DOHH2 (cell line): ENCODE data around the gene KRTAP4-7.

Source experiments
- H3F3A ChIP-seq: fragments of 200-600 bp; sonication (generic), shearing (Covaris generic); 2 replicates; pipeline ENCODE4 v1.6.0; 2016; ENCODE audit warnings: antibody characterized with exemption, mild to moderate bottlenecking; ENCODE audit not compliant: control insufficient read depth, insufficient read depth
- H3K27ac ChIP-seq: fragments of 200-600 bp; sonication (generic); 2 replicates; pipeline ENCODE4 v1.5.1; 2014; ENCODE audit warnings: low read depth, mild to moderate bottlenecking, low read length, moderate library complexity
- H3K27me3 ChIP-seq: fragments of 200-600 bp; sonication (generic); 2 replicates; pipeline ENCODE4 v1.6.1; 2014; ENCODE audit warnings: mild to moderate bottlenecking, low read length, mixed read lengths; ENCODE audit not compliant: control insufficient read depth
- H3K36me3 ChIP-seq: fragments of 200-600 bp; sonication (generic); 2 replicates; pipeline ENCODE4 v1.6.1; 2014; ENCODE audit warnings: mild to moderate bottlenecking, low read length, moderate library complexity, mixed read lengths; ENCODE audit not compliant: control insufficient read depth
- H3K4me1 ChIP-seq: fragments of 200-600 bp; sonication (generic); 2 replicates; pipeline ENCODE4 v1.6.1; 2014; ENCODE audit warnings: mild to moderate bottlenecking, low read length, mixed read lengths; ENCODE audit not compliant: control insufficient read depth
- H3K4me2 ChIP-seq: fragments of 200-600 bp; sonication (generic); 2 replicates; pipeline ENCODE4 v1.6.0; 2014; ENCODE audit warnings: mild to moderate bottlenecking, low read length, moderate library complexity
- H3K4me3 ChIP-seq: fragments of 200-600 bp; sonication (generic); 2 replicates; pipeline ENCODE4 v1.5.1; 2014; ENCODE audit warnings: mild to moderate bottlenecking, low read length, mixed read lengths
- H3K79me2 ChIP-seq: fragments of 200-600 bp; sonication (generic); 2 replicates; pipeline ENCODE4 v1.6.1; 2014; ENCODE audit warnings: mild to moderate bottlenecking, low read length, mixed read lengths; ENCODE audit not compliant: control insufficient read depth
- H3K9me2 ChIP-seq: fragments of 200-600 bp; sonication (generic); replicated peaks from 2 replicates; pipeline ENCODE4 v1.6.1; 2014; ENCODE audit warnings: mild to moderate bottlenecking, low read length, mixed read lengths; ENCODE audit not compliant: control insufficient read depth
- H3K9me3 ChIP-seq: fragments of 200-600 bp; sonication (generic); 2 replicates; pipeline ENCODE4 v1.6.1; 2014; ENCODE audit warnings: antibody characterized with exemption, low read length, mixed read lengths; ENCODE audit not compliant: control insufficient read depth, insufficient read depth
- H4K20me1 ChIP-seq: fragments of 200-600 bp; sonication (generic); 2 replicates; pipeline ENCODE4 v1.6.0; 2014; ENCODE audit warnings: low read depth, mild to moderate bottlenecking, antibody characterized with exemption, low read length, moderate library complexity; ENCODE audit not compliant: control insufficient read depth, insufficient read depth
- CTCF ChIP-seq: fragments of 200-600 bp; sonication (generic); IDR thresholded peaks from one replicate; pipeline ENCODE4 v1.5.1; 2014; ENCODE audit warnings: antibody characterized with exemption, mild to moderate bottlenecking, low read depth, low read length; ENCODE audit not compliant: poor library complexity, severe bottlenecking
- EZH2phosphoT487 ChIP-seq: fragments of 200-600 bp; sonication (generic); IDR thresholded peaks from 2 replicates; pipeline ENCODE4 v1.6.1; 2017; ENCODE audit warnings: borderline replicate concordance, mild to moderate bottlenecking, antibody characterized with exemption, low read length, moderate library complexity, mixed read lengths

The KRTAP4-7 gene

GRCh38 chr17:41133880-41134735, 50.2 kb downstream of the KRTAP4-7 start:
- H3K4me2 ChIP-seq: no peak overlapping the region
- no peak overlapping the region for H3K4me3 ChIP-seq
- H4K20me1 ChIP-seq: no peaks in the 10 kb centered on the region
- H3K27me3 ChIP-seq: no peaks in the 10 kb centered on the region
- H3K36me3 ChIP-seq: no peaks in the 10 kb centered on the region
- TF ChIP-seq EZH2phosphoT487 (no peak), CTCF (no peak)
- no peak overlapping the region for H3K27ac ChIP-seq
- H3K4me1 ChIP-seq: peaks cover 22% of the 10 kb centered on the region
- no peaks in the 10 kb centered on the region for H3F3A ChIP-seq
- H3K9me3 ChIP-seq: no peaks in the 10 kb centered on the region
- H3K79me2 ChIP-seq: no peaks in the 10 kb centered on the region
- no peaks in the 10 kb centered on the region for H3K9me2 ChIP-seq
